ENCODE results near the gene MRPL36.

DNA sequence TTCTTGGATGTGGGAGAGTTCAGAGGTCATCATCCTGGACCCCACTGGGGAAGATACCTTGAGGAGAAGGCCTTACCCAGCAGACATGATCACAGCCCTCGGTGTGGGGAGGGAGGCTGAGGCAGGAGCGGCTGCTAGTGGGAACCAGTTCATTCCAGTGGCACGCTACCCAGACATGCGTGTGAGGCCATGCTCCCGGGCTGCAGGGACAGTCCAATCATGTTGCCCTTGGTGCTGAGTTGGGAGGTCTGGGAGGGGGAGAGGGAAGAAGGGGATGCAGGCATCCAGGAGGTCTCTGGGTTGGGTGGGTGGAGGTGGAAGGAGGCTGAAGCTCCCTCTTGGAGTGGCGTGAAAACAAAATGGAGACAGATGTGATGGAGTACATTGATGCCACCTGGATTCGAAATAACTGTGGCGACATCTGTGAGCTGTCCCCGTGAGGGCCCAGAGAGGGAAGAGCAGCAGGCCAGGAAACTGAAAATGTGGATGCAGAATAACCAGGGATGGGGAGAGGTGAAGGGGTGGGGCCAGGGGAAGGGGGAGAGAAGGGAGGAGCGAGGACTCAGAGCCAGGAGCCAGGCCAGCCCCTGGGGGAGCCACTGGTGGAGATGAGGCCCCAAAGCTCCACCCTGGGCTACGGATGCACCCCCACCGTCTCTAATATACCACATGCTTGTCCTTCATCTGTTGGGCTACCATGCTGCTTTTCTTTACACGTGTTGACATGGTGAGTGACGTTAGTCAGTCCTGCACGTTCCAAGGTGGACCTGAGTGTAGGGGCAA is 17.8 kb upstream of the MRPL36 start:
- TF ChIP-seq, protein P1, sequence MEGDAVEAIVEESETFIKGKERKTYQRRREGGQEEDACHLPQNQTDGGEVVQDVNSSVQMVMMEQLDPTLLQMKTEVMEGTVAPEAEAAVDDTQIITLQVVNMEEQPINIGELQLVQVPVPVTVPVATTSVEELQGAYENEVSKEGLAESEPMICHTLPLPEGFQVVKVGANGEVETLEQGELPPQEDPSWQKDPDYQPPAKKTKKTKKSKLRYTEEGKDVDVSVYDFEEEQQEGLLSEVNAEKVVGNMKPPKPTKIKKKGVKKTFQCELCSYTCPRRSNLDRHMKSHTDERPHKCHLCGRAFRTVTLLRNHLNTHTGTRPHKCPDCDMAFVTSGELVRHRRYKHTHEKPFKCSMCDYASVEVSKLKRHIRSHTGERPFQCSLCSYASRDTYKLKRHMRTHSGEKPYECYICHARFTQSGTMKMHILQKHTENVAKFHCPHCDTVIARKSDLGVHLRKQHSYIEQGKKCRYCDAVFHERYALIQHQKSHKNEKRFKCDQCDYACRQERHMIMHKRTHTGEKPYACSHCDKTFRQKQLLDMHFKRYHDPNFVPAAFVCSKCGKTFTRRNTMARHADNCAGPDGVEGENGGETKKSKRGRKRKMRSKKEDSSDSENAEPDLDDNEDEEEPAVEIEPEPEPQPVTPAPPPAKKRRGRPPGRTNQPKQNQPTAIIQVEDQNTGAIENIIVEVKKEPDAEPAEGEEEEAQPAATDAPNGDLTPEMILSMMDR (conservative IDR thresholded peaks at IDR 0.05) = no peak
- no peak for TF ChIP-seq ZFX (IDR thresholded peaks at IDR 0.05)

Measured in C4-2B (cell line).